Muscle layer of colon (tissue), 2 donors: ENCODE results near the gene SFT2D2.
"Not testable (repeated sequence)": the region's sequence is repeated elsewhere in the genome, so short reads cannot be mapped to it uniquely, and the experiment has no call there.

Experiments used
- H3K27ac ChIP-seq: one replicate; pipeline ENCODE4 v1.7.0; 2013; ENCODE audit warnings: low read depth, mild to moderate bottlenecking, low read length, moderate library complexity
- H3K27me3 ChIP-seq, 2 donors: one replicate each; pipeline ENCODE4 v1.7.0; 2013; ENCODE audit warnings: low read length in 2 of 2, mild to moderate bottlenecking in 2 of 2; ENCODE audit not compliant: insufficient read depth in 2 of 2, control insufficient read depth in 1 of 2
- H3K36me3 ChIP-seq: one replicate; pipeline ENCODE4 v1.7.0; 2013; ENCODE audit warnings: mild to moderate bottlenecking, low read length; ENCODE audit not compliant: insufficient read depth
- H3K4me1 ChIP-seq: one replicate; pipeline ENCODE4 v1.7.0; 2013; ENCODE audit warnings: mild to moderate bottlenecking, low read length; ENCODE audit not compliant: insufficient read depth
- H3K4me3 ChIP-seq, 2 donors: one replicate each; pipeline ENCODE4 v1.7.0; 2013; ENCODE audit warnings: low read length in 2 of 2, low read depth in 1 of 2, mild to moderate bottlenecking in 1 of 2, moderate library complexity in 1 of 2
- H3K9ac ChIP-seq: one replicate; pipeline ENCODE4 v1.7.0; 2013; ENCODE audit warnings: low read length
- H3K9me3 ChIP-seq: one replicate; pipeline ENCODE4 v1.7.0; 2013; ENCODE audit warnings: mild to moderate bottlenecking, low read length
- donor health status: abdominal sarcoma.
- donor health status: Adenocarcinoma of cecum.

SFT2D2 gene

DNA sequence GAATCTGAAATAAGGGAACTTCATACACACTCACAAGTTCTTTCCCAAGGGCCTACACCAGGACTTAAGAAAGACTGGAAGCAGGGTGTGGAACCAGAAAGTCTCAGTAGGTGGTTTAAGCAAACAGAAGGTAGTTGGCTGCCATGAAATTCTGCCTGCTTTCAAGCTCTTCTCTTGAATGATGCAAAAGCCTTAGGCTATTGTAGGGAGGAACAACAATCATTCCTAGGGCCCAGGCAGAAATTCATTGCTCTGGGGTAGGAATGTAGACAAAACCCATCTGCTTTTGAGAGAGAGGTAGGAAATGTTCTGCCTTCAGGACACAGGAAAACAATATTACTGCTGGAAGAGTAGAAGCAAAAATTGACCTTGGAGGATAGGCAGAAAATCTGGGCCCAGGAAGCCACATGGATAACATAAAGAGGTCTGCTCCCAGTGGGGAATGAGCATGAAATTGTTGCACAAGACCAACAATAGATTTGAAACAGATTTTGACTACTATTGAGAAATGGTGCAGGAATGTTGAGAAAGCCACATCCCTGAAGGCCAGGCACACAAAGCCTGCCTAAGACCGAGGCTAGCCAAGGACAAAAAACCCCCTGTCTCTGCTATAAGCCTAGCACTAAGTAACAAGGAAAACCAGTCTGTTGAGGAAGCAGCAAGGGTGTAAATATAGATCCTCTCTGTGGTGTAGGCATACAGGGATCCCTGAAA is 22.7 kb upstream of the SFT2D2 start:
- Histone ChIP-seq H3K4me3 (no peak overlapping the region), H3K9me3 (no peaks in the 10 kb centered on the region), H3K4me1 (no peaks in the 10 kb centered on the region), H3K27ac (no peak overlapping the region), H3K27me3 (no peaks in the 10 kb centered on the region), H3K36me3 (peaks cover 21% of the 10 kb centered on the region), H3K9ac (no peak overlapping the region)

DNA sequence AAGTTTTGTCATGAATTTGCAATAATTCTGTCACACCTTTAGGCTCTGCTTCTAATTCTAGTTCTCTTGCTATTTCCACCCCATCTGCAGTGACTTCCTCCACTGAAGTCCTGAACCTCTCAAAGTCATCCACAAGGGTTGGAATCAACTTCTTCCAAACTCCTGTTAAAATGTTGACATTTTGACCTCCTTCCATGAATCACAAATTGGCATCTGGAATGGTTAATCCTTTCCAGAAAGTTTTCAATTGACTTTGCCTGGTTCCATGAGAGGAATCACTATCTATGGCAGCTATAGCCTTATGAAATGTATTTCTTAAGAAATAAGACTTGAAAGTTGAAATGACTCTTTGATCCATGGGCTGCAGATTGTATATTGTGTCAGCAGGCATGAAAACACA is 19.7 kb upstream of the SFT2D2 start:
- no peaks in the 10 kb centered on the region for H3K9me3 ChIP-seq
- H3K27me3 ChIP-seq, result no peaks in the 10 kb centered on the region
- H3K36me3 ChIP-seq, result no peaks in the 10 kb centered on the region
- H3K27ac ChIP-seq, result no peak overlapping the region
- no peaks in the 10 kb centered on the region for H3K4me1 ChIP-seq
- H3K9ac ChIP-seq, result no peak overlapping the region
- H3K4me3 ChIP-seq, result no peak overlapping the region

DNA sequence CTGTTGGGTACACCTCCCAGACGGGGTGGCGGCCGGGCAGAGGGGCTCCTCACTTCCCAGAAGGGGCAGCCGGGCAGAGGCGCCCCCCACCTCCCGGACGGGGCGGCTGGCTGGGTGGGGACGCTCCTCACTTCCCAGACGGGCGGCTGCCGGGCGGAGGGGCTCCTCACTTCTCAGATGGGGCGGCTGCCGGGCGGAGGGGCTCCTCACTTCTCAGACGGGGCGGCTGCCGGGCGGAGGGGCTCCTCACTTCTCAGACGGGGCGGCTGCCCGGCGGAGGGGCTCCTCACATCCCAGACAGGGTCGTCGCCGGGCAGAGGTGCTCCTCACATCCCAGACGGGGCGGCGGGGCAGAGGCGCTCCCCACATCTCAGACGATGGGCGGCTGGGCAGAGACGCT is 18.1 kb upstream of the SFT2D2 start:
- H3K27me3 ChIP-seq, H3K4me1 ChIP-seq, H3K9ac ChIP-seq, H3K36me3 ChIP-seq, H3K27ac ChIP-seq, H3K4me3 ChIP-seq, H3K9me3 ChIP-seq: not testable (repeated sequence)

DNA sequence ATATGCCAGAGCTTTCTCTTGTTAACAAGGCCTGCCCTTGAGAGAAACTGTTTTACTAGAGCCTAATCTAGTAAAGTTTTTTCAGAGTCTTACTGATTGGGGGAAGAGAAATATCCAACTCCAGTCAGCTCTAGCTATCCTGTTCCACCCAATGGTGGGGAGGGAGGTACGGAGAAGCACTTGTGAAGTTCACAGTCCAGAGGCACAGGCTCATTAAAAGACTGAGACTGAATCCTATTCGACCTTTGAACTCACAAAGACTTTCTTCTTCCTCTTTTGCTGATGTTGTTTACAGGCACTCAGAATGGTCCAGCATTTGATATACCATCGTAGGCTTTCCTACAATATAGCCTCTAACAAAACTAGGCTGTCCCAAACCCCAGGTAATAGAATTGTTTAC is 15.5 kb upstream of the SFT2D2 start:
- H3K27ac ChIP-seq, result no peak overlapping the region
- H3K4me3 ChIP-seq, result no peak overlapping the region
- no peaks in the 10 kb centered on the region for H3K36me3 ChIP-seq
- H3K9ac ChIP-seq, result no peak overlapping the region
- H3K27me3 ChIP-seq, result no peaks in the 10 kb centered on the region
- no peaks in the 10 kb centered on the region for H3K9me3 ChIP-seq
- H3K4me1 ChIP-seq, result no peaks in the 10 kb centered on the region

DNA sequence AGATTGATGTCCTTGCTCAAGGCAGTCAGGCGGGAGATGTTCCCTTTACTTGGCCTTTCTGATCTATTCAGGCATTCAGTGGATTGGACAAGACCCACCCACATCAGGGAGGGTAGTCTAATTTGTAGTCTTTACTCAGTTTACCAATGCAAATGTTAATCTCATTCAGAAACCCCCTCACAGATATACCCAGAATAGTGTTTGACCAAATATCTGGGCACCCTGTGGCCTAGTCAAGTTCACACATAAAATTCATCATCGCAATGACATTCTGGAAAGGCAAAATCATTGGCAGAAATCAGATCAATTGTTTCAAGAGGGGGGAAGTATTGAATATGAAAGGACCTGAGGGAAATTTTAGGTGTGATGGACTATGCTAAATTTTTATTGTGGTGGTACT is 12.5 kb upstream of the SFT2D2 start:
- H3K9me3 ChIP-seq, result no peaks in the 10 kb centered on the region
- no peak overlapping the region for H3K9ac ChIP-seq
- no peaks in the 10 kb centered on the region for H3K27me3 ChIP-seq
- H3K4me1 ChIP-seq, result no peaks in the 10 kb centered on the region
- H3K4me3 ChIP-seq, result no peak overlapping the region
- no peaks in the 10 kb centered on the region for H3K36me3 ChIP-seq
- H3K27ac ChIP-seq, result no peak overlapping the region

DNA sequence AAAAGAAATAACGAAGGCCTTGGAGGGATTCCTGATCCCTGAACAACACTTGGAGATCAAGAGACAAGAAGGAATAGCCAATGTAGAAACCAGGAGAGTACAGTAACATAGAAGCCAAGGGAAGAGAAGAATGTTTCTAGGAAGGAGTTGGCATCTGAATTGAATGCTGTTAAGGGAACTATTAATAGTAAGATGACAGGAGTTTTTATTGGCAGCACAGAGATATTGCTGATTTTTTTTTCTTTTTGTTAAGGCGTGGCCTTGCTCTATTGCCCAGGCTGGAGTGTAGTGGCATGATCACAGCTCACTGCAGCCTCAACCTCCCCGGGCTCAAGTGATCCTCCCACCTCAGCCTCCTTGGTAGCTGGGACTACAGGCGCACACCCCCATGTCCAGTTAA is 9.6 kb upstream of the SFT2D2 start:
- no peaks in the 10 kb centered on the region for H3K36me3 ChIP-seq
- no peak overlapping the region for H3K9ac ChIP-seq
- no peaks in the 10 kb centered on the region for H3K27me3 ChIP-seq
- H3K27ac ChIP-seq, result no peak overlapping the region
- H3K9me3 ChIP-seq, result no peaks in the 10 kb centered on the region
- H3K4me3 ChIP-seq, result no peak overlapping the region
- no peaks in the 10 kb centered on the region for H3K4me1 ChIP-seq

DNA sequence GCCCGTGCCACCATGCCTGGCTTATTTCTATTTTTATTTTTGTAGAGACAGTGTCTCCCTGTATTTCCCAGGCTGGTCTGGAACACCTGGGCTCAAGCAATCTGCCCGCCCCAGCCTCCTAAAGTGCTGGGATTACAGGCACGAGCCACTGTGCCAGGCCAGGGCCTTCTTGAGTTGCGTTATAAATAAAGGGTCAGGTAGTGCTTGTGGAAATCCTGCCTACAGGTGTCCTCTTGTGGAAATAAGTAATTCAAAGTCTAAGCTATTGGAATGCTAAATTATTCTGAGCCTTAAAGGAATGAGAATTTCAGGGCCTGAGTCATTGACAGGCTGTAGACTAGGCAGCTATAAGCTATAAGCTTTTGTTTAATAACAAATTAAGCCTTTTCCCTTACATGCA is 8.1 kb upstream of the SFT2D2 start:
- H3K36me3 ChIP-seq, result no peaks in the 10 kb centered on the region
- no peaks in the 10 kb centered on the region for H3K4me1 ChIP-seq
- H3K9ac ChIP-seq, result no peak overlapping the region
- H3K27ac ChIP-seq, result no peak overlapping the region
- H3K4me3 ChIP-seq, result no peak overlapping the region
- no peaks in the 10 kb centered on the region for H3K27me3 ChIP-seq
- H3K9me3 ChIP-seq, result no peaks in the 10 kb centered on the region

DNA sequence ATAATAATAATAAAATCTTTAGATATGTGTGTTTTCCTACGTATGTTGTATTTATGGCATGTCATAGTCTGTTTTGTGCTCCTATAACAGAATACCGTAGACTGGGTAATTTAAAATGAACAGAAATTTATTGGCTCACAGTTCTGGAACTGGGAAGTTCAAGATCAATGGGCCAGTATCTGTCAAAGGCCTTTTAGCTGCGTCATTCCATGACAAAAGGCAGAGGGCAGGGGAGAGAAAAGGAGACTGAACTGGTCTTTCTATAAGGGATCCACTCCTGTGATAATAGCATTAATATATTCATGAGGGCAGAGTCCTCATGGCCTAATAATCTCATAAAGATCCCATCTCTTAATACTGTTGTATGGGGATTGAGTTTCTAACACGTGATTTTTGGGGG is 7.1 kb upstream of the SFT2D2 start:
- Histone ChIP-seq H3K9ac (no peak overlapping the region), H3K36me3 (no peaks in the 10 kb centered on the region), H3K27ac (no peak overlapping the region), H3K4me1 (no peaks in the 10 kb centered on the region), H3K4me3 (no peak overlapping the region), H3K27me3 (no peaks in the 10 kb centered on the region), H3K9me3 (no peaks in the 10 kb centered on the region)

DNA sequence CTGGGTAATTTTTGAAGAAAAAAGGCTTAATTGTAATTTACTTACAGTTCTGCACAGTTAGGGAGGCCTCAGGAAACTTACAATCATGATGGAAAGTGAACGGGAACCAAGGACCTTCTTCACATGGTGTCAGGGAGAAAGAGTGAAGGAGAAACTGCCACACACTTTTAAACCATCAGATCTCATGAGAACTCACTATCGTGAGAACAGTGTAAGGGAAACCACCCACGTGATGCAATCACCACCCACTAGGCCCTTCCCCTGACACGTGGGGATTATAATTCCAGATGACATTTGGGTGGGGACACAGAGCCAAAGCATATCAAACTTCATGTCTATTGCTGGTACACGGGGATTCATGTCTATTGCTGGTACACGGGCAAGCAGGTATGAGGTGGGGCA is 5.3 kb upstream of the SFT2D2 start:
- Histone ChIP-seq H3K36me3 (no peaks in the 10 kb centered on the region), H3K4me3 (no peak overlapping the region), H3K9ac (no peak overlapping the region), H3K27ac (no peak overlapping the region), H3K4me1 (no peaks in the 10 kb centered on the region), H3K9me3 (no peaks in the 10 kb centered on the region), H3K27me3 (no peaks in the 10 kb centered on the region)

DNA sequence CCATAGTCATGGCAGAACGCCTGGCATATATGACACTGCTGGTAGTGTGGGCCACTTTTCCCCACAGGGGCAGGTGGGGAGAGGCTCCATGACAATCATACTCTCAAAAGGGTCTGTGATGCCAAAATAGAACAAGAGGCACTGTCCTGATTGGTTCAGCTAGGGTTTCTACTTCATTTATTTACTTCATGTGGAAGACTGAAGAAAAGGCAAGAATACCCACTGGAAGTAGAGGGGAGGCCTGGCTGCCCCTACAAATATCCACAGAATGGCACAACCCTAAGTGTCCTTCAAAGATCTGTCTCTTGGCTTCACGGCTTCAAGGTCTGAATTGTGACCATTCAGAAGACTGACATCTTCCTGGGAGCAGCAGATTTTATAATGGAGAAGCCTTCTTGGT is 4.5 kb upstream of the SFT2D2 start:
- H3K4me1 ChIP-seq, result no peaks in the 10 kb centered on the region
- H3K27me3 ChIP-seq, result no peaks in the 10 kb centered on the region
- no peaks in the 10 kb centered on the region for H3K9me3 ChIP-seq
- no peaks in the 10 kb centered on the region for H3K36me3 ChIP-seq
- H3K27ac ChIP-seq, result no peak overlapping the region
- H3K9ac ChIP-seq, result no peak overlapping the region
- no peak overlapping the region for H3K4me3 ChIP-seq

DNA sequence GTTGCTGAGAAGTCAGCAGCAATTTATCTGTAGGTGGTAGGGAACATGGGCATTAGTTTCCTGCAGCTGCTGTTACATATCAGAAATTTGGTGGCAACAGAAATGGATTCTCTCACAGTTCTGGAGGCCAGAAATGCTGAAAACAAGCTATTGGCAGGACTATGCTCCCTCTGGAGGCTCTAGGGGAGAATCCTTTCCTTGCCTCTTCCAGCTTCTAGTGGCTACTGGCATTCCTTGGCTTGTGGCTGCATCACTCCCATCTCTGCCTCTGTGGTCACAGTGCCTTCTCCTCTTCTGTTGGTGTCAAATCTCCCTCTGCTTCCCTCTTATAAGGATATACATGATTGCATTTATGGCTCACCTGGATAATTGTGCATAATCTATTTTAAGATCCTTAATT is 2.5 kb upstream of the SFT2D2 start:
- Histone ChIP-seq H3K9me3 (no peaks in the 10 kb centered on the region), H3K4me3 (no peak overlapping the region), H3K27me3 (no peaks in the 10 kb centered on the region), H3K9ac (no peak overlapping the region), H3K36me3 (no peaks in the 10 kb centered on the region), H3K27ac (no peak overlapping the region), H3K4me1 (peaks cover 12% of the 10 kb centered on the region)

DNA sequence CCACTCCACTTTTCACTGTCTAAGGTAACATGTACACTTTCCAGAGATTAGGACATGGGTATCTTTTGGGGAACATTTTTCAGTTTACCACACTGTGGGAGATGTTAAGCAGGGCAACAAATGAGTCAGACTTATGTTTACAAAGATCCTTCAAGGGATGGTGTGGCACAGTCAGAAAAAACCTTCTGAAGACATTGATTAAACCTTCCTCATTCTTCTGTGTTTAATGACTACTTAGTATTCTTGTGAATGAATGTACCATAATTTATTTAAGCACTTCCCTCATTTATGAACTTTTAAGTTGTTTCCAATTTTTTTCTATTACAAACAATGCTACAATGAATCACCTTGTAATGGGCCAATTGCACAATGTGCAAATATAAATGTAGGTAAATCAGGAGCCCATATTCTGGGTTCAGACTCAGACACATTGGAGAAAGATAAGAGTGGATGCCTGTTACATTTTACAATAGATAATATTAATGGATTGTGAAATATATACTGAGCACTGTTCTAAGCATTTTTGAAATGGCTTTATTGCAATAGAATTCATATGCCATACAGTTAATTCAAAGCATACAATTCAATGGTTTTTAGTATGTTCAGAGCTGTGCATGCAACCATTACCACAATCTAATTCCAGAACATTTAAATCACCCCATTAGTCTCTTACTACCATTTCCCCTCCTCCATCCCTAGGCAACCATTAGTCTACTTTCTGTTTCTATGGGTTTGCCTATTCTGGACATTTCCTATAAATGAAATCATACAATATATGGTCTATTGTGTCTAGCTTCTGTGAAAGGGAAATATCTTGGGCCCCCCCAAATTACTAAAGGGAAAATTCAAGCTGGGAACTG is 1.9 kb upstream of the SFT2D2 start:
- Histone ChIP-seq H3K4me1 (peaks cover 19% of the 10 kb centered on the region), H3K9me3 (no peaks in the 10 kb centered on the region), H3K9ac (no peak overlapping the region), H3K27me3 (no peaks in the 10 kb centered on the region), H3K36me3 (no peaks in the 10 kb centered on the region), H3K4me3 (no peak overlapping the region), H3K27ac (no peak overlapping the region)
